ENCODE results near the gene OR2D3. TPM values are rescaled to one million over a fixed set of nuclear protein-coding genes. Genes with fewer than 3 reads are reported as not detected.
A peak's percentile ranks its signal among the peaks of the same experiment; 100 is the strongest.

OR2D3 gene
- total RNA-seq, 1 donor from 2014 or later, result not detected

- TF ChIP-seq CTCF (IDR thresholded peaks at IDR 0.05) (no peak), POLR2A (IDR thresholded peaks at IDR 0.05) (no peak), POLR2AphosphoS5 (IDR thresholded peaks at IDR 0.05; ENCODE audit: insufficient read depth in 1 of 2, low read depth in 1 of 2) (no peak)
- no peaks in the 10 kb centered on the region for H3K27me3 ChIP-seq
- intact Hi-C loops (cut with DNase I), result no loop called here
- no peaks in the 10 kb centered on the region for H3K36me3 ChIP-seq
- no peak for DNase-seq (ENCODE audit: extremely low spot score in 2 of 2)
- H3K27ac ChIP-seq, result no peak overlapping the region
- no peaks in the 10 kb centered on the region for H3K9me3 ChIP-seq
- H3K4me1 ChIP-seq, result no peaks in the 10 kb centered on the region
- no peak overlapping the region for H3K4me3 ChIP-seq
Observed at GRCh38 chr11:6911948-6912347, 8.9 kb upstream of the OR2D3 start.

GRCh38 chr11:6919698-6920097 is 1.1 kb upstream of the OR2D3 start:
- Histone ChIP-seq H3K27me3 (no peaks in the 10 kb centered on the region), H3K4me3 (no peak overlapping the region), H3K36me3 (no peaks in the 10 kb centered on the region), H3K4me1 (no peaks in the 10 kb centered on the region), H3K27ac (no peak overlapping the region), H3K9me3 (no peaks in the 10 kb centered on the region)
- intact Hi-C loops (cut with DNase I), result no loop called here
- TF ChIP-seq POLR2AphosphoS5 (IDR thresholded peaks at IDR 0.05; ENCODE audit: insufficient read depth in 1 of 2, low read depth in 1 of 2) (no peak), CTCF (IDR thresholded peaks at IDR 0.05) (no peak), POLR2A (IDR thresholded peaks at IDR 0.05) (no peak)
- DNase-seq (ENCODE audit: extremely low spot score in 2 of 2), result no peak

- H3K9me3 ChIP-seq, result no peaks in the 10 kb centered on the region
- peaks cover 11% of the 10 kb centered on the region for H3K4me1 ChIP-seq
- no peaks in the 10 kb centered on the region for H3K27me3 ChIP-seq
- no peaks in the 10 kb centered on the region for H3K36me3 ChIP-seq
- no peak overlapping the region for H3K4me3 ChIP-seq
- TF ChIP-seq POLR2A (IDR thresholded peaks at IDR 0.05) (no peak), CTCF (IDR thresholded peaks at IDR 0.05) (no peak), POLR2AphosphoS5 (IDR thresholded peaks at IDR 0.05; ENCODE audit: insufficient read depth in 1 of 2, low read depth in 1 of 2) (no peak)
- intact Hi-C loops (cut with DNase I), result no loop called here
- H3K27ac ChIP-seq, result no peak overlapping the region
- DNase-seq (ENCODE audit: extremely low spot score in 2 of 2), result no peak
Observed at GRCh38 chr11:6925007-6925577, 4.3 kb downstream of the OR2D3 start.

- no peaks in the 10 kb centered on the region for H3K36me3 ChIP-seq
- no peaks in the 10 kb centered on the region for H3K27me3 ChIP-seq
- H3K27ac ChIP-seq, result peak overlapping the region; percentile 45
- peaks cover 11% of the 10 kb centered on the region for H3K4me1 ChIP-seq
- peak overlapping the region; percentile 47 to 49 for H3K4me3 ChIP-seq
- TF ChIP-seq POLR2AphosphoS5 (IDR thresholded peaks at IDR 0.05; ENCODE audit: insufficient read depth in 1 of 2, low read depth in 1 of 2) (no peak), CTCF (IDR thresholded peaks at IDR 0.05) (no peak), POLR2A (IDR thresholded peaks at IDR 0.05) (no peak)
- DNase-seq (ENCODE audit: extremely low spot score in 2 of 2), result no peak
- H3K9me3 ChIP-seq, result no peaks in the 10 kb centered on the region
- intact Hi-C loops (cut with DNase I), result no loop called here
Observed at GRCh38 chr11:6925636-6926207, 4.9 kb downstream of the OR2D3 start.

Measured in vagina (tissue), 2 donors.